GM23338 (cell line): Measurements from ENCODE around the gene ZIC5. TPM values are rescaled to one million over a fixed set of nuclear protein-coding genes. Genes with fewer than 3 reads are reported as not detected.

ENCODE experiments used
- ATAC-seq: fragments of 200-7000 bp; cut with Tn5 transposase; 3 replicates; pipeline ENCODE4 v1.9.1; 2020
- DNase-seq: peaks from one replicate; pipeline ENCODE4 v3.0.0-alpha.2; 2015; ENCODE audit warnings: low spot score
- H2AFZ ChIP-seq: fragments of 200-600 bp; sonication (generic); 2 replicates; pipeline ENCODE4 v1.8.0; 2016; ENCODE audit warnings: antibody characterized with exemption, mild to moderate bottlenecking, moderate library complexity
- H3F3A ChIP-seq: fragments of 200-600 bp; sonication (generic); replicated peaks from 2 replicates; pipeline ENCODE4 v1.8.0; 2017; ENCODE audit warnings: antibody characterized with exemption, mixed run types, low read depth
- H3K27ac ChIP-seq: fragments of 200-600 bp; sonication (generic); 2 replicates; pipeline ENCODE4 v1.6.1; 2016; ENCODE audit warnings: low read depth
- H3K27me3 ChIP-seq: fragments of 200-600 bp; sonication (generic); 2 replicates; pipeline ENCODE4 v1.8.0; 2016; ENCODE audit warnings: mild to moderate bottlenecking, mixed run types, moderate library complexity; ENCODE audit not compliant: insufficient read depth
- H3K36me3 ChIP-seq: fragments of 200-600 bp; sonication (generic); 2 replicates; pipeline ENCODE4 v1.8.0; 2016; ENCODE audit warnings: mild to moderate bottlenecking; ENCODE audit not compliant: insufficient read depth
- H3K4me1 ChIP-seq: fragments of 200-600 bp; sonication (generic); 2 replicates; pipeline ENCODE4 v1.8.0; 2016; ENCODE audit warnings: mild to moderate bottlenecking, moderate library complexity; ENCODE audit not compliant: insufficient read depth
- H3K4me2 ChIP-seq: fragments of 200-600 bp; sonication (generic); 2 replicates; pipeline ENCODE4 v1.7.1; 2017; ENCODE audit warnings: mixed run types
- H3K4me3 ChIP-seq: fragments of 200-600 bp; sonication (generic); 2 replicates; pipeline ENCODE4 v1.6.1; 2016; ENCODE audit warnings: mixed run types
- H3K79me2 ChIP-seq: fragments of 200-600 bp; sonication (generic); replicated peaks from 2 replicates; pipeline ENCODE4 v1.8.0; 2017; ENCODE audit warnings: mild to moderate bottlenecking; ENCODE audit not compliant: insufficient read depth
- H3K9me2 ChIP-seq: fragments of 200-600 bp; sonication (generic); 2 replicates; pipeline ENCODE4 v1.8.0; 2017; ENCODE audit not compliant: insufficient read depth
- H4K20me1 ChIP-seq: fragments of 200-600 bp; sonication (generic); replicated peaks from 2 replicates; pipeline ENCODE4 v1.8.0; 2017; ENCODE audit warnings: mild to moderate bottlenecking; ENCODE audit not compliant: insufficient read depth
- H3K27ac Mint-ChIP-seq: 2 replicates; pipeline ENCODE4 v1.8.0; 2020; ENCODE audit warnings: inconsistent platforms, mild to moderate bottlenecking, moderate library complexity, mixed read lengths
- H3K27me3 Mint-ChIP-seq: 3 replicates; pipeline ENCODE4 v1.8.0; 2022; ENCODE audit warnings: low read depth, mild to moderate bottlenecking, moderate library complexity, mixed read lengths, inconsistent platforms; ENCODE audit not compliant: insufficient read depth, poor library complexity
- H3K36me3 Mint-ChIP-seq: 3 replicates; pipeline ENCODE4 v1.8.0; 2021; ENCODE audit warnings: low read depth, mild to moderate bottlenecking, inconsistent platforms, moderate library complexity, mixed read lengths
- H3K4me1 Mint-ChIP-seq: 3 replicates; pipeline ENCODE4 v1.8.0; 2020; ENCODE audit warnings: mild to moderate bottlenecking, inconsistent platforms, mixed read lengths
- H3K4me3 Mint-ChIP-seq: 3 replicates; pipeline ENCODE4 v1.8.0; 2021; ENCODE audit warnings: moderate library complexity, mild to moderate bottlenecking, inconsistent platforms, mixed read lengths
- H3K9me3 Mint-ChIP-seq: 3 replicates; pipeline ENCODE4 v1.8.0; 2020; ENCODE audit warnings: moderate library complexity, mild to moderate bottlenecking, inconsistent platforms, mixed read lengths
- CREB1 ChIP-seq: fragments of 250-450 bp; sonication (Bioruptor Pico); IDR thresholded peaks from 2 replicates; pipeline ENCODE4 v1.5.0; 2020; ENCODE audit warnings: low read depth, mild to moderate bottlenecking, moderate library complexity
- EZH2 ChIP-seq: fragments of 200-600 bp; sonication (generic); IDR thresholded peaks from one replicate; pipeline ENCODE4 v1.8.0; 2017; ENCODE audit warnings: antibody characterized with exemption, mild to moderate bottlenecking, low read depth; ENCODE audit not compliant: unreplicated experiment
- EZH2phosphoT487 ChIP-seq: fragments of 200-600 bp; sonication (generic); IDR thresholded peaks from one replicate; pipeline ENCODE4 v1.8.1; 2018; ENCODE audit warnings: antibody characterized with exemption; ENCODE audit not compliant: unreplicated experiment
- JUNB ChIP-seq: IDR thresholded peaks from one replicate; pipeline ENCODE4 v1.6.1; 2016; ENCODE audit warnings: antibody characterized with exemption; ENCODE audit not compliant: unreplicated experiment
- NANOG ChIP-seq: IDR thresholded peaks from 2 replicates; pipeline ENCODE4 v1.6.1; 2016; ENCODE audit warnings: antibody characterized with exemption, borderline replicate concordance
- POLR2AphosphoS5 ChIP-seq: IDR thresholded peaks from 2 replicates; pipeline ENCODE4 v1.6.1; 2016; ENCODE audit warnings: antibody characterized with exemption, low read depth
- STAT1 ChIP-seq: IDR thresholded peaks from one replicate; pipeline ENCODE4 v1.6.1; 2016; ENCODE audit warnings: antibody characterized with exemption; ENCODE audit not compliant: unreplicated experiment
- ZNF114 ChIP-seq: fragments of 250-450 bp; sonication (Bioruptor Pico); IDR thresholded peaks from 2 replicates; pipeline ENCODE4 v1.5.0; 2020; ENCODE audit warnings: mild to moderate bottlenecking, moderate library complexity
- ZNF331 ChIP-seq: fragments of 250-450 bp; sonication (Bioruptor Pico); IDR thresholded peaks from 2 replicates; pipeline ENCODE4 v1.5.0; 2020; ENCODE audit warnings: low read depth, mild to moderate bottlenecking, moderate library complexity
- polyA plus RNA-seq: library from polyadenylated mRNA; unstranded; fragments of >200 nt; fragmentation: Nextera tagmentation; extraction: Ambion mirVana; gene quantifications from 2 replicates; pipeline ENCODE4 v1.2.1, GENCODE V29; 2016
- total RNA-seq: library from RNA; depleted of rRNA; stranded (reverse); fragments of >200 nt; shearing (Covaris generic); gene quantifications from 2 replicates; pipeline ENCODE4 v1.2.3, GENCODE V29; 2014
- TF ChIP-seq, protein P1 (sequence below): fragments of 250-450 bp; sonication (Bioruptor Pico); IDR thresholded peaks from 2 replicates; pipeline ENCODE4 v1.5.0; 2020; ENCODE audit warnings: mild to moderate bottlenecking, moderate library complexity
- TF ChIP-seq, protein P2 (sequence below): IDR thresholded peaks from 2 replicates; pipeline ENCODE4 v1.6.1; 2016; ENCODE audit warnings: antibody characterized with exemption
- TF ChIP-seq, protein P3 (sequence below): IDR thresholded peaks from one replicate; pipeline ENCODE4 v1.6.1; 2018; ENCODE audit warnings: antibody characterized with exemption; ENCODE audit not compliant: unreplicated experiment
- TF ChIP-seq, protein P4 (sequence below), 2 experiments: fragments of 200-600 bp in 1 of 2; sonication (generic) in 1 of 2; conservative IDR thresholded peaks; 2 replicates each; pipeline versions ENCODE4 v1.5.1 to v1.6.1; 2016 to 2017; ENCODE audit warnings: antibody characterized with exemption in 2 of 2, low read depth in 2 of 2, mild to moderate bottlenecking in 2 of 2, moderate library complexity in 1 of 2

Gene ZIC5
- total and polyA plus RNA-seq, 2 experiments from 2014 or later, result 14.1 to 28.0 TPM

DNA sequence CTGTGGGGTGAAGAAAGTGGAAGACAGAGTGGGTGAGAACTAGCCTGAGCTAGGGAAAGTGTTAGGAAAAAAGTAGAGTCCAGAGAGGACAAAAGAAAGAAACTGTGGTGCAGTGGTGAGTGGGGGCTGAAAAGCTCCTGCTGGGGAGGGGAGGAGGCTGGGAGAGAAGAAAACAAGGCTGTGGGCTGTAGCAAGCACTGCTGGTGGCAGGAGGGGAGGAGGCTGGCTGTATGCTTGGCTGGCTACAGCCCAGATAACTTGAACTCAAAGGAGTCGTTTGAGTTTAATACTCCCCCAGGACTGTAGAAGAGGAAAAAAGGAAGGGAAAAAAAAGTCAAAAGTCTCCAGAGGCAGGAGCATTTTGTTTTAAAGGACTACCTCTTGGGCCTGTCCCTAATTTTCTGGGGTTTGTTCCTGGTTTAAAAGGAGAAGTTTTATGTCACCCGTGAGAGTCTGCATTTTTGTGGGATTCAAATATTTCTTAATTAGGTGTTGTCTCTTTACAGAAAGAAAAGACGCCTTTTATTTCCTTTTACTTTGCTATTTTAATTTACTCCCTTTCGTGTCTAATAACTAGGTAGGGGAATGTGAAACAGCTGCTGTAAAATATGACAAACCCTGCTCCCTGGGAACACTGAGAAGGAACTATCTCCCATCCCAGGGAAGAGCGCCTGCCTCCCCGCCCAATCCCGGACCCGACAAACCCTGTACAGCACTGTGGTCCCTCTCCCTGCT, 21.7 kb downstream of the ZIC5 start:
- no peak for DNase-seq
- H3K27me3 ChIP-seq, result peaks cover 22% of the 10 kb centered on the region
- TF ChIP-seq CREB1 (CRISPR knock-in tag) (no peak), EZH2 (no peak), ZNF331 (CRISPR knock-in tag) (no peak), NANOG (no peak), ZNF114 (no peak), STAT1 (no peak), POLR2AphosphoS5 (no peak), JUNB (no peak), EZH2phosphoT487 (no peak)
- TF ChIP-seq, protein P1, sequence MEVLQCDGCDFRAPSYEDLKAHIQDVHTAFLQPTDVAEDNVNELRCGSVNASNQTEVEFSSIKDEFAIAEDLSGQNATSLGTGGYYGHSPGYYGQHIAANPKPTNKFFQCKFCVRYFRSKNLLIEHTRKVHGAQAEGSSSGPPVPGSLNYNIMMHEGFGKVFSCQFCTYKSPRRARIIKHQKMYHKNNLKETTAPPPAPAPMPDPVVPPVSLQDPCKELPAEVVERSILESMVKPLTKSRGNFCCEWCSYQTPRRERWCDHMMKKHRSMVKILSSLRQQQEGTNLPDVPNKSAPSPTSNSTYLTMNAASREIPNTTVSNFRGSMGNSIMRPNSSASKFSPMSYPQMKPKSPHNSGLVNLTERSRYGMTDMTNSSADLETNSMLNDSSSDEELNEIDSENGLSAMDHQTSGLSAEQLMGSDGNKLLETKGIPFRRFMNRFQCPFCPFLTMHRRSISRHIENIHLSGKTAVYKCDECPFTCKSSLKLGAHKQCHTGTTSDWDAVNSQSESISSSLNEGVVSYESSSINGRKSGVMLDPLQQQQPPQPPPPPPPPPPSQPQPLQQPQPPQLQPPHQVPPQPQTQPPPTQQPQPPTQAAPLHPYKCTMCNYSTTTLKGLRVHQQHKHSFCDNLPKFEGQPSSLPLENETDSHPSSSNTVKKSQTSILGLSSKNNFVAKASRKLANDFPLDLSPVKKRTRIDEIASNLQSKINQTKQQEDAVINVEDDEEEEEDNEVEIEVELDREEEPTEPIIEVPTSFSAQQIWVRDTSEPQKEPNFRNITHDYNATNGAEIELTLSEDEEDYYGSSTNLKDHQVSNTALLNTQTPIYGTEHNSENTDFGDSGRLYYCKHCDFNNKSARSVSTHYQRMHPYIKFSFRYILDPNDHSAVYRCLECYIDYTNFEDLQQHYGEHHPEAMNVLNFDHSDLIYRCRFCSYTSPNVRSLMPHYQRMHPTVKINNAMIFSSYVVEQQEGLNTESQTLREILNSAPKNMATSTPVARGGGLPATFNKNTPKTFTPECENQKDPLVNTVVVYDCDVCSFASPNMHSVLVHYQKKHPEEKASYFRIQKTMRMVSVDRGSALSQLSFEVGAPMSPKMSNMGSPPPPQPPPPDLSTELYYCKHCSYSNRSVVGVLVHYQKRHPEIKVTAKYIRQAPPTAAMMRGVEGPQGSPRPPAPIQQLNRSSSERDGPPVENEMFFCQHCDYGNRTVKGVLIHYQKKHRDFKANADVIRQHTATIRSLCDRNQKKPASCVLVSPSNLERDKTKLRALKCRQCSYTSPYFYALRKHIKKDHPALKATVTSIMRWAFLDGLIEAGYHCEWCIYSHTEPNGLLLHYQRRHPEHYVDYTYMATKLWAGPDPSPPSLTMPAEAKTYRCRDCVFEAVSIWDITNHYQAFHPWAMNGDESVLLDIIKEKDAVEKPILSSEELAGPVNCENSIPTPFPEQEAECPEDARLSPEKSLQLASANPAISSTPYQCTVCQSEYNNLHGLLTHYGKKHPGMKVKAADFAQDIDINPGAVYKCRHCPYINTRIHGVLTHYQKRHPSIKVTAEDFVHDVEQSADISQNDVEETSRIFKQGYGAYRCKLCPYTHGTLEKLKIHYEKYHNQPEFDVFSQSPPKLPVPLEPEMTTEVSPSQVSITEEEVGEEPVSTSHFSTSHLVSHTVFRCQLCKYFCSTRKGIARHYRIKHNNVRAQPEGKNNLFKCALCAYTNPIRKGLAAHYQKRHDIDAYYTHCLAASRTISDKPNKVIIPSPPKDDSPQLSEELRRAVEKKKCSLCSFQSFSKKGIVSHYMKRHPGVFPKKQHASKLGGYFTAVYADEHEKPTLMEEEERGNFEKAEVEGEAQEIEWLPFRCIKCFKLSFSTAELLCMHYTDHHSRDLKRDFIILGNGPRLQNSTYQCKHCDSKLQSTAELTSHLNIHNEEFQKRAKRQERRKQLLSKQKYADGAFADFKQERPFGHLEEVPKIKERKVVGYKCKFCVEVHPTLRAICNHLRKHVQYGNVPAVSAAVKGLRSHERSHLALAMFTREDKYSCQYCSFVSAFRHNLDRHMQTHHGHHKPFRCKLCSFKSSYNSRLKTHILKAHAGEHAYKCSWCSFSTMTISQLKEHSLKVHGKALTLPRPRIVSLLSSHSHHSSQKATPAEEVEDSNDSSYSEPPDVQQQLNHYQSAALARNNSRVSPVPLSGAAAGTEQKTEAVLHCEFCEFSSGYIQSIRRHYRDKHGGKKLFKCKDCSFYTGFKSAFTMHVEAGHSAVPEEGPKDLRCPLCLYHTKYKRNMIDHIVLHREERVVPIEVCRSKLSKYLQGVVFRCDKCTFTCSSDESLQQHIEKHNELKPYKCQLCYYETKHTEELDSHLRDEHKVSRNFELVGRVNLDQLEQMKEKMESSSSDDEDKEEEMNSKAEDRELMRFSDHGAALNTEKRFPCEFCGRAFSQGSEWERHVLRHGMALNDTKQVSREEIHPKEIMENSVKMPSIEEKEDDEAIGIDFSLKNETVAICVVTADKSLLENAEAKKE (CRISPR knock-in tag), result no peak
- TF ChIP-seq, protein P2, sequence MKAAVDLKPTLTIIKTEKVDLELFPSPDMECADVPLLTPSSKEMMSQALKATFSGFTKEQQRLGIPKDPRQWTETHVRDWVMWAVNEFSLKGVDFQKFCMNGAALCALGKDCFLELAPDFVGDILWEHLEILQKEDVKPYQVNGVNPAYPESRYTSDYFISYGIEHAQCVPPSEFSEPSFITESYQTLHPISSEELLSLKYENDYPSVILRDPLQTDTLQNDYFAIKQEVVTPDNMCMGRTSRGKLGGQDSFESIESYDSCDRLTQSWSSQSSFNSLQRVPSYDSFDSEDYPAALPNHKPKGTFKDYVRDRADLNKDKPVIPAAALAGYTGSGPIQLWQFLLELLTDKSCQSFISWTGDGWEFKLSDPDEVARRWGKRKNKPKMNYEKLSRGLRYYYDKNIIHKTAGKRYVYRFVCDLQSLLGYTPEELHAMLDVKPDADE, result no peak
- TF ChIP-seq, protein P3, sequence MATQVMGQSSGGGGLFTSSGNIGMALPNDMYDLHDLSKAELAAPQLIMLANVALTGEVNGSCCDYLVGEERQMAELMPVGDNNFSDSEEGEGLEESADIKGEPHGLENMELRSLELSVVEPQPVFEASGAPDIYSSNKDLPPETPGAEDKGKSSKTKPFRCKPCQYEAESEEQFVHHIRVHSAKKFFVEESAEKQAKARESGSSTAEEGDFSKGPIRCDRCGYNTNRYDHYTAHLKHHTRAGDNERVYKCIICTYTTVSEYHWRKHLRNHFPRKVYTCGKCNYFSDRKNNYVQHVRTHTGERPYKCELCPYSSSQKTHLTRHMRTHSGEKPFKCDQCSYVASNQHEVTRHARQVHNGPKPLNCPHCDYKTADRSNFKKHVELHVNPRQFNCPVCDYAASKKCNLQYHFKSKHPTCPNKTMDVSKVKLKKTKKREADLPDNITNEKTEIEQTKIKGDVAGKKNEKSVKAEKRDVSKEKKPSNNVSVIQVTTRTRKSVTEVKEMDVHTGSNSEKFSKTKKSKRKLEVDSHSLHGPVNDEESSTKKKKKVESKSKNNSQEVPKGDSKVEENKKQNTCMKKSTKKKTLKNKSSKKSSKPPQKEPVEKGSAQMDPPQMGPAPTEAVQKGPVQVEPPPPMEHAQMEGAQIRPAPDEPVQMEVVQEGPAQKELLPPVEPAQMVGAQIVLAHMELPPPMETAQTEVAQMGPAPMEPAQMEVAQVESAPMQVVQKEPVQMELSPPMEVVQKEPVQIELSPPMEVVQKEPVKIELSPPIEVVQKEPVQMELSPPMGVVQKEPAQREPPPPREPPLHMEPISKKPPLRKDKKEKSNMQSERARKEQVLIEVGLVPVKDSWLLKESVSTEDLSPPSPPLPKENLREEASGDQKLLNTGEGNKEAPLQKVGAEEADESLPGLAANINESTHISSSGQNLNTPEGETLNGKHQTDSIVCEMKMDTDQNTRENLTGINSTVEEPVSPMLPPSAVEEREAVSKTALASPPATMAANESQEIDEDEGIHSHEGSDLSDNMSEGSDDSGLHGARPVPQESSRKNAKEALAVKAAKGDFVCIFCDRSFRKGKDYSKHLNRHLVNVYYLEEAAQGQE, result no peak
- TF ChIP-seq, protein P4, sequence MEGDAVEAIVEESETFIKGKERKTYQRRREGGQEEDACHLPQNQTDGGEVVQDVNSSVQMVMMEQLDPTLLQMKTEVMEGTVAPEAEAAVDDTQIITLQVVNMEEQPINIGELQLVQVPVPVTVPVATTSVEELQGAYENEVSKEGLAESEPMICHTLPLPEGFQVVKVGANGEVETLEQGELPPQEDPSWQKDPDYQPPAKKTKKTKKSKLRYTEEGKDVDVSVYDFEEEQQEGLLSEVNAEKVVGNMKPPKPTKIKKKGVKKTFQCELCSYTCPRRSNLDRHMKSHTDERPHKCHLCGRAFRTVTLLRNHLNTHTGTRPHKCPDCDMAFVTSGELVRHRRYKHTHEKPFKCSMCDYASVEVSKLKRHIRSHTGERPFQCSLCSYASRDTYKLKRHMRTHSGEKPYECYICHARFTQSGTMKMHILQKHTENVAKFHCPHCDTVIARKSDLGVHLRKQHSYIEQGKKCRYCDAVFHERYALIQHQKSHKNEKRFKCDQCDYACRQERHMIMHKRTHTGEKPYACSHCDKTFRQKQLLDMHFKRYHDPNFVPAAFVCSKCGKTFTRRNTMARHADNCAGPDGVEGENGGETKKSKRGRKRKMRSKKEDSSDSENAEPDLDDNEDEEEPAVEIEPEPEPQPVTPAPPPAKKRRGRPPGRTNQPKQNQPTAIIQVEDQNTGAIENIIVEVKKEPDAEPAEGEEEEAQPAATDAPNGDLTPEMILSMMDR (conservative IDR thresholded peaks at IDR 0.05; ENCODE audit: low read depth in 2 of 2), result no peak
- H4K20me1 ChIP-seq, result no peaks in the 10 kb centered on the region
- Mint-ChIP-seq H3K4me1 (peaks cover 37% of the 10 kb centered on the region), H3K4me3 (no peak overlapping the region), H3K36me3 (no peaks in the 10 kb centered on the region; the same call in 2 of the 3 replicates), H3K27me3 (peaks cover 26% of the 10 kb centered on the region), H3K9me3 (no peaks in the 10 kb centered on the region), H3K27ac (no peak overlapping the region)
- H3F3A ChIP-seq, result no peaks in the 10 kb centered on the region
- H3K79me2 ChIP-seq, result no peaks in the 10 kb centered on the region
- no peak overlapping the region for H3K4me2 ChIP-seq
- peaks cover 11% of the 10 kb centered on the region for H3K4me1 ChIP-seq
- no peak overlapping the region for H3K4me3 ChIP-seq
- no peaks in the 10 kb centered on the region; the same call in 1 of the 2 replicates for H3K9me2 ChIP-seq
- no peaks in the 10 kb centered on the region for H3K36me3 ChIP-seq
- no peak overlapping the region for H3K27ac ChIP-seq
- ATAC-seq, result peak; percentile 86
- no peak overlapping the region for H2AFZ ChIP-seq
